ENCODE results near the gene WDFY1. TPM values are rescaled to one million over a fixed set of nuclear protein-coding genes. Genes with fewer than 3 reads are reported as not detected.

Gene WDFY1
- 149 and 193 TPM in 2 replicates for total RNA-seq

GRCh38 chr2:223944703-223945531, at the start of gene WDFY1:
TSS of gene WDFY1 (minus strand) at chr2:223945335. CDS start at chr2:223945284, 51 bp downstream.

GRCh38 chr2:223957092-223957851, 12.1 kb upstream of the WDFY1 start, which contains the start of gene MRPL44:
TSS of gene MRPL44 (plus strand) at chr2:223957463. CDS start at chr2:223957473, 10 bp downstream.

GRCh38 chr2:223837287-223838061, 107.7 kb downstream of the WDFY1 start, which contains the start of gene AP1S3:
TSS of gene AP1S3 (minus strand) at chr2:223837582. CDS start at chr2:223837450, 132 bp downstream.

Other genes with a start within 250 kb of the WDFY1 start
- gene AP1S3, start 107.8 kb downstream of the WDFY1 start, total RNA-seq, result 18.6 and 41.7 TPM in 2 replicates
- 19.1 and 21.4 TPM in 2 replicates for gene MRPL44, start 12.1 kb upstream of the WDFY1 start, total RNA-seq
- gene SERPINE2, start 94.0 kb upstream of the WDFY1 start, total RNA-seq, result 1,946 and 2,691 TPM in 2 replicates

All from smooth muscle cell of the pulmonary artery (primary cell).